HG03469 (cell line): ENCODE results near the gene ATF6.
A peak's percentile ranks its signal among the peaks of the same experiment; 100 is the strongest.
"Not testable (repeated sequence)": the region's sequence is repeated elsewhere in the genome, so short reads cannot be mapped to it uniquely, and the experiment has no call there.

Source experiments
- ATAC-seq: cut with Tn5 transposase; IDR thresholded peaks from one replicate; pipeline ENCODE4 v1.9.1; 2021; ENCODE audit warnings: mild to moderate bottlenecking, moderate library complexity, moderate number of reproducible peaks; ENCODE audit not compliant: unreplicated experiment

ATF6 gene, protein sequence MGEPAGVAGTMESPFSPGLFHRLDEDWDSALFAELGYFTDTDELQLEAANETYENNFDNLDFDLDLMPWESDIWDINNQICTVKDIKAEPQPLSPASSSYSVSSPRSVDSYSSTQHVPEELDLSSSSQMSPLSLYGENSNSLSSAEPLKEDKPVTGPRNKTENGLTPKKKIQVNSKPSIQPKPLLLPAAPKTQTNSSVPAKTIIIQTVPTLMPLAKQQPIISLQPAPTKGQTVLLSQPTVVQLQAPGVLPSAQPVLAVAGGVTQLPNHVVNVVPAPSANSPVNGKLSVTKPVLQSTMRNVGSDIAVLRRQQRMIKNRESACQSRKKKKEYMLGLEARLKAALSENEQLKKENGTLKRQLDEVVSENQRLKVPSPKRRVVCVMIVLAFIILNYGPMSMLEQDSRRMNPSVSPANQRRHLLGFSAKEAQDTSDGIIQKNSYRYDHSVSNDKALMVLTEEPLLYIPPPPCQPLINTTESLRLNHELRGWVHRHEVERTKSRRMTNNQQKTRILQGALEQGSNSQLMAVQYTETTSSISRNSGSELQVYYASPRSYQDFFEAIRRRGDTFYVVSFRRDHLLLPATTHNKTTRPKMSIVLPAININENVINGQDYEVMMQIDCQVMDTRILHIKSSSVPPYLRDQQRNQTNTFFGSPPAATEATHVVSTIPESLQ

GRCh38 chr1:161766102-161766981 lies at the start of gene ATF6:
TSS of gene ATF6 (plus strand) at chr1:161766320. CDS start at chr1:161766361, 41 bp downstream.
- ATAC-seq = no peak

DNA sequence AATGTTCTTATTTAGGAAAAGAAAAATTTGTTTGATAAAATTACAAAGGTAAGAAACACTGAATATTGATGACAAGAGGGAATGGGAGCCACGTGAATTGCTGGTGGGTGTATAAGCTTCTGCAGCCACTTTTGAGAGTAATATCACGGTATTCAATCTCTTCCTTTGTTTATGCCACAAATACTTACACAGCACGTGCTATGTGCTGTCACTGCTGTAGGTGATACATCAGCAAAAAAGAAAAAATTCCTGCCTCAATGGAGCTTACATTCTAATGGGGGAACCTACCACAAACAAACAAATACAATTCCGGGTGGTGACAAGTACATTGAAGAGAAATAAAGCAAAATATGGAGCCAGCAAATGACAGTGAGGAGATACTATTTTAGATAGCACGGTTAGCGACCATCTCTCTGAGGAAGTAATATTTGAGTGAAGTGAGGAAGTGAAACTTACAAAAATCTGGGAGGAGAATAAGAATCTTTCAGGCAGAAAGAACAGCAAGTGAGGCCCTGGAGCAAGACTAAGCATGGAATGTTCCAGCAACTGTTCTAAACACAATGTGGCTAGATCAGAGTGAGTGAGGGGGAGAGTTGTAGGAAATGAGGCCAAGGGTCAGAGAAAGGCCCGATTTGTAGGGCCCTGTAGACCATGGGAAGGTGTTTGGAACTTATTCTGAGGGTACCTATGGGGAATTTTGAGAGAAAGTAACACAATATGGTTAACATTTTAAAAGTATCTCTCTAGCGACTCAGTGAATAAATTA lies 47.4 kb upstream of the ATF6 start:
- peak; percentile 49 for ATAC-seq

DNA sequence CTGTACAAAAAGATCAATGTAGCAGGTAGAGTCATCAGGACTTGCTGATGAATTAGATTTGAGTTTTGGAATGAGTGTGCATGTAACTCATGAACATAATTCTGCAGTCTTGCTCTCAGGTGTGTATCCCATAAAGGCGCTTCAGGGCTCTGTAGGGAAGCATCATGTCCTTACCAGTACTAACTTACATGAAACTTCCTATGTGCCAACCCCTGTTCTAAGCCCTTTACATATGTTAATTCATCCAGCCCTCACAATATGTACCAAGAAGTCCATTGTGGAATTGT lies 46.9 kb upstream of the ATF6 start:
- ATAC-seq = no peak

GRCh38 chr1:161720422-161720821 lies 45.7 kb upstream of the ATF6 start:
- no peak for ATAC-seq

- ATAC-seq = no peak
Observed at GRCh38 chr1:161720956-161721737, 45.0 kb upstream of the ATF6 start, which contains the start of gene FCRLB. TSS of gene FCRLB (plus strand) at chr1:161721544. CDS start at chr1:161722673, 1,129 bp downstream.

GRCh38 chr1:161721738-161722343 lies 44.3 kb upstream of the ATF6 start:
- ATAC-seq = no peak

- no peak for ATAC-seq
Observed at GRCh38 chr1:161722406-161722805, 43.7 kb upstream of the ATF6 start.

GRCh38 chr1:161723459-161724141 lies 42.5 kb upstream of the ATF6 start:
- ATAC-seq = no peak

DNA sequence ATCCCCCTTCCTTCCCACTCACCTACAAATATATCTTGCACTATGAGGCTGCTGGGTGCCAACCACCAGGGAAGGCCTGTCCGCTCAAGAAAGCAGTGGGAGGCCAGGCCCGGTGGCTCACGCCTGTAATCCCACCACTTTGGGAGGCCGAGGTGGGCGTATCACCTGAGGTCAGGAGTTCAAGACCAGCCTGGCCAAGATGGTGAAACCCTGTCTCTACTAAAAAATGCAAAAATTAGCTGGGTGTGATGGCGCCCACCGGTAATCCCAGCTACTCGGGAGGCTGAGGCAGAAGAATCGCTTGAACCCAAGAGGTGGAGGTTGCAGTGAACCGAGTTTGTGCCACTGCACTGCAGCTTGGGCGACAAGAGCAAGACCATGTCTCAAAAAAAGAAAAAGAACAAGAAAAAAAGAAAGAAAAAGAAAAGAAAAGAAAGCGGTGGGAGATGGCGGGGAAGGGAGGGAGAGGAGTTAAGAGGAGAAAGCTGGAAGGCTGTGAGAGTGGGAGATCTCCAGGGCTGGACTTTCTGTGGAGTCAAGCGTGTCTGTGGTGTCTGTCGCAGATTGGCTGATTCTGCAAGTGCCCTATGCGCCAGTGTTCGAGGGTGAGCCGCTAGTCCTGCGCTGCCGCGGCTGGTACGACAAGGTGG lies 40.7 kb upstream of the ATF6 start:
- ATAC-seq = not testable (repeated sequence)

DNA sequence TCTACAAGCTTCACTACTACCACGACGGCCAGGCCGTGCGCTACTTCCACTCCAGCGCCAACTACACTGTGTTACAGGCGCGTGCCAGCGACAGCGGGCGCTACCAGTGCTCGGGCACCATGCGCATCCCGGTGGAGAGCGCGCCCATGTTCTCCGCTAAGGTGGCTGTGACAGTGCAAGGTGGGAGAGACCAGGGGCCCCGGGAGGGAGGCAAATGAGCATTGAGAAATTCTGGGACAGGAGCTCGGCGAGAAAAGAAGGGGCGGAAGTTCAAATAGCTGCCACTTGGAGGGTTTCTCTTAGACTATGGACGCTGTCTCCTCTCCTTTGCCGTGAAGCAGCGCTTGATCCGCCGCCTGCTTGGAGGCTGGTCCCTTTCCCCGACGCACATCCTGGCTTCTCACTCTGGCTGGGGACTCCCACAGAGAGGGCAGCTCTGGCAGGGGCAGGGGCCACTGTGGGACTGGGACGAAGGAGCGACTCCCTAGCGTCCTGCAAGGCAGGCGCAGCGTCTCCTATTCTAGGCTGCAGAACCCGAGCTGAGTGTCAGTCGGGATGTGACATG lies 40.1 kb upstream of the ATF6 start:
- ATAC-seq = no peak

DNA sequence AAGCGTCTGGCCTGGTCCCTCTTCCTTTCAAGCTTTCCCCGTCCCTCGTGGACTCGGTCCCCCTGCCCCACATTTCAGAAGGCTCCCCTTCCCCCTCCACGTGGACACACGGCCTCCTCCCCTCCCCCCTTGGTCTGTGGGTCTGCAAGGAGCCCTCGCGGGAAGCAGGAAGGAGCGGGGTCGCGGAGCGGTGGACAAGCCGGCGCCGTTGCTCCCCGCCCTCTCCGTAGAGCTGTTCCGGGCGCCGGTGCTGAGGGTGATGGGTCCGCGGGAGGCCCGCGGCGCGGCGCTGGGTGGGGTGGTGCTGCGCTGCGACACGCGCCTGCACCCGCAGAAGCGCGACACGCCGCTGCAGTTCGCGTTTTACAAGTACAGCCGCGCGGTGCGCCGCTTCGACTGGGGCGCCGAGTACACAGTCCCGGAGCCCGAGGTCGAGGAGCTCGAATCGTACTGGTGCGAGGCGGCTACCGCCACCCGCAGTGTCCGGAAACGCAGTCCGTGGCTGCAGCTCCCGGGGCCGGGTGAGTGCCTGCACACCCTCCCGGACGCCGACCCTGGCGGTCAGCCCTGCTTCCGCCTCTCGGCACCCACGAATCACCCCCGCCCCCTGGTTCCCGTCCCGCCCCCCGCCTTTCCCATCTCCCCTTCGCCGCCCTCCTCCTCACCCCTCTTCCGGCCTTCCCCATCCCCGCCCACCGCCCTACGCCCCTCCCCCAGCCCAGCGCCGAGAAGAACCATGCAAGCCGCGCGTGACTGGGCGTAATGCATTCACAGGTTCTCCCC lies 39.5 kb upstream of the ATF6 start:
- ATAC-seq = no peak

DNA sequence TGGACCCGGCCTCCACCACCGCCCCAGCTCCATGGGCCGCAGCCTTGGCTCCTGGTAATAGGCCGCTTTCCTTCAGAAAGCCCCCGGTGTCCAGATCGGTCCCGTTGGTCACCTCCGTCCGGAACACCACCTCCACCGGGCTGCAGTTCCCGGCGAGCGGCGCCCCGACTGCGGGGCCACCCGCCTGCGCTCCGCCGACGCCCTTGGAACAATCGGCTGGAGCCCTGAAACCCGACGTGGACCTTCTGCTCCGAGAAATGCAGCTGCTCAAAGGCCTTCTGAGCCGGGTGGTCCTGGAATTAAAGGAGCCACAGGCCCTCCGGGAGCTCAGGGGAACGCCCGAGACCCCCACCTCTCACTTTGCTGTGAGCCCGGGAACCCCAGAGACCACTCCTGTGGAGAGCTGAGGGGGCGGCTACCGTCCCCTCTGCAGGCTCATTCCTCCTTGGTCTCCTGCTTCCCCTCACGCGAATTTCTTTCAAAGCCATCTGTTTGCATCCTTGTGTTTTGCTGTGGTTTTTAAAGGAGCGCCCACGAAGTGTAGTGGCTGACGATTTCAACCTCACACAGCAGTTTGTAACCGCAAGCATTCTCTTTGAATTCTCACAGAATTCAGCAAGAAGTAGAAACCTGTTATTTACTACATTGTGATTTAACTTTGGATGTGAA lies 38.7 kb upstream of the ATF6 start:
- ATAC-seq = no peak

DNA sequence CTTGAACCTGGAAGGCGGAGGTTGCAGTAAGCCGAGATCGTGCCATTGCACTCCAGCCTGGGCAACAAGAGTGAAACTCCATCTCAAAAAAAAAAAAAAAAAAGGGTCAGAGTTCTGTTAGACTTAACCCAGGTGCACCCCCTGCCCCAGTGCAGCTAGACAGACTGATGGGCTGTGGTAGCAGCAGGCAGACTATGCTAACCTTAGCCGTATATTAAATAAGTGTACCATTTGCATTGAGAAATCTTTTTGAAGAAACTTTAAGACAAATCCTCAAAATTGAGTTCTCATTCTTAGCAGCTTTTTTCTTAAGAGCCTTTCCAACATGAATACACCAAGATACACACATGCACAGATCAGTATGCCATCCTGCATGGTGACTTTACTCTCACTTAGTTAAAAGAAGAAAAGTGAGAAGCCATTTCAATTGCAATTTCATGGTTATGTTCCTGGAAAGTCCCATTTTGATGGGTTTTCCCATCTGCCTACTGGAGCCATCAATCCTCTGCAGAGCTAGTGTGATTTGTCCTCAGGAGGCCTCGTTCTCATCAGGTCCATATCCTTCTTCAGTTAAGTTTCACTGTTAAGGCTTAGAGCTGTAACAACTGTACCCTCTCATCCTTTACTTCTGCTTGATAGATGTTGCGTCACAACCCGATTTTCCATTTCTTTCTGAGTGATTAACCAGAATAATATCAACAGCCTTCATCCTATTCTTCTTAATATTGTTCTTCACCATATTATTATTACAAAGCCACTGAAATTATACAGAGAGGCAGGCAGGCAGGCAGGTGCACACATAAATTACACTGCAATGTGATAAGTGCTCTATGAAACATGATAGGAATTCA lies 37.5 kb upstream of the ATF6 start:
- no peak for ATAC-seq

- no peak for ATAC-seq
Observed at GRCh38 chr1:161730050-161730564, 36.0 kb upstream of the ATF6 start.

GRCh38 chr1:161731241-161731640 lies 34.9 kb upstream of the ATF6 start:
- ATAC-seq = no peak
